AG10803 (cell line): Measurements from ENCODE around the gene ADGRV1.

Experiments used
- DNase-seq: peaks from one replicate; pipeline ENCODE4 v3.0.0; 2010; ENCODE audit warnings: low read depth
- H3K4me3 ChIP-seq: 2 replicates; pipeline ENCODE4 v1.5.1; 2011; ENCODE audit warnings: mild to moderate bottlenecking, low read length, control low read depth
- CTCF ChIP-seq: conservative IDR thresholded peaks from 2 replicates; pipeline ENCODE4 v1.5.1; 2011; ENCODE audit warnings: mild to moderate bottlenecking, low read length, control low read depth, inconsistent platforms

Gene ADGRV1

DNA sequence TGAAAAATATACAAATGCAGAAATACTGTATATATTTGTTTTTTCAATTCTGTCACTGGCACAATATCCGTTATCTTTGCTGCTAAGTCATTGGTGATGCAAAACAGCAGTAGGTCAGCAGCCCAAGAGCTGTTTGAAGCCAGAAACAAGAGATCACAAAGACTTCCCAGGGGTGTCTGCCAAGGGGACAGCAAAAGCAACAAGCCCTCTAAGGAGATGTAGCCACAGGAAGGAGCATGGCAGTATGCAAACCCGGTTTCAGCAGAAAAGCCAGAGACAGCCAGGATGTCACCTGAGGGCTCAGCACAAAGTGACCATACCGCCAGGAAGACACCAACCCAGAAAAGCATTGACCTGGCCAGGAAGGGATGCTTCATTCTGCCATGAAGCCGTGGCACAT is 583.0 kb downstream of the ADGRV1 start:
- DNase-seq, result no peak
- TF ChIP-seq CTCF, result no peak
- no peak overlapping the region for H3K4me3 ChIP-seq

GRCh38 chr5:91142386-91142785 is 583.8 kb downstream of the ADGRV1 start:
- no peak for TF ChIP-seq CTCF
- no peak for DNase-seq
- no peak overlapping the region for H3K4me3 ChIP-seq

DNA sequence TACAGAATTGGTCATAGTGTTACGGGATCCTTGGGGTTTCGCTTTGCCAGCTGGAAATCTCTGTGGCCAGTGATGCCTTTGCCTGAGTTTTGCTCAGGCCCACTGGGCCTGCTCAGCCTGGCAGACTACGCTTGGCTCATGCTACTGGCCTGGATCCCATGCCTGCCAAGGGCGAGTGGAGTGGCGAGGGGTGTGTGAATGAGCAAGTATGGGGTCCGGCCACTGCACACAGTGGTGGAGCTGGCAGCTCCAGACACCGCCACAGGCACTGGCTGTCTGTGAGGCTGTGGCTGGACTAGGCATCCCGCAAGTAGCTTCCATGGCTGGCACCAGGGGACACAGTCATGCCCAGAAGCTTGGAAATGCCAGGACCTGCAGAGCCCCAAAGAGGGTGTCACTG is 584.2 kb downstream of the ADGRV1 start:
- no peak overlapping the region for H3K4me3 ChIP-seq
- no peak for DNase-seq
- TF ChIP-seq CTCF, result no peak

DNA sequence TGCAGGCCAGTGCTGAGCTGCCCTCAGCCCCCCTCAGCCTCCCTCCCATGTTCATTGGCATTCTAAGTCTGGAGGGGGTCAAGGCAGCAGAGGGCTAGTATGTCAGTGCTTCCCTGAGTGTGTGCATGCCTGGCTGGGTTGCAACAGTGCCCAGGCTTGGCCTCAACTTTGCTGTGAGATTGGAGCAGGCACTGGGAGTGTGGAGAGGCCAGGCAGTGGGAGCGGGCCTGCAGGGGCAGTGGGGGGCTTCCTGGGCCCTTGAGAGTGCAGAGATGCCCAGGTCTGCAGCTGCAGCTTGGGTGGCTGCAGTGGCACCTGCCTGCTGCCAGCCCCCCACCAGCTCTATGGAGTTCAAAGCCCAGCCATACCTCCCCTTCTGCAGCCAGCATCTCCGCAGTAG is 585.2 kb downstream of the ADGRV1 start:
- no peak overlapping the region for H3K4me3 ChIP-seq
- TF ChIP-seq CTCF, result no peak
- DNase-seq, result no peak

DNA sequence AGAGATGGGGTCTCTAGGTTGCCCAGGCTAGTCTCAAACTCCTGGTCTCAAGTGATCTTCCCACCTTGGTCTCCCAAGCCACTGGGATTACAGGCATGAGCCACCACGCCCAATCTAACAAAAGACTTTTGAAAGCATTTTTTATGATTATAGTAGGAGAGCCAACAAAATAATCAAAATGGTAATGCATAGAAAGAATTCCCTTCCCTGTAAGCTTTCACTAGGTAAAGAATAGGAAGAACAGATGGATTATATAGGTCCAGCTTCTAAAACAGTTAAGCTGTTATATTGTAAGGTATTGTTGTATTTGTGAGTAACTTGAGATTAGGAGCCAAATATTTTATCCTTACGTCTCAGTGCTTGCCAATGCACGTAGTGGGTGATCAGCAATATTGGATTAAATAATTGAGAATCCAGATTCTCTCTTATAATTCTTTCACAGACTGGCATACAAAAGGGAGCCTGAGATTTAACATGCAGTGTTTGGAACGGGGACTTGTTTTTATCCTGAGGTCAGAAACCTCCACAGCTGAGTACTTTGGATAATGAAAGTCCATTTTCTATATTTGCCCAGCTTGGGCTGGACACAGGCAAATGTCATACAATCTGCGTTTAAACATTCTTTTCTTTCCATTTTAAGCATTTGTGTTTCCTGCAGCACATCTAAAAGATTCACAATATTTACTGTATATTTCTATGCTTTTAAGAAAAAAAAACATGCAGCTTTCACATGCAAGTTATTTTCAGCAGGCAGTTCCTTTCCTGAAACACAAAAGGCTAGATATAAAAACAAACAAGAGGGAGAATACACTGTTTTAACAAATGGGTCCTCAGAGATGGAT is 586.1 kb downstream of the ADGRV1 start:
- no peak overlapping the region for H3K4me3 ChIP-seq
- TF ChIP-seq CTCF, result no peak
- no peak for DNase-seq

- no peak overlapping the region for H3K4me3 ChIP-seq
- DNase-seq, result peak; percentile 52
- TF ChIP-seq CTCF, result no peak
Measured at GRCh38 chr5:91145333-91145620, 586.7 kb downstream of the ADGRV1 start.

DNA sequence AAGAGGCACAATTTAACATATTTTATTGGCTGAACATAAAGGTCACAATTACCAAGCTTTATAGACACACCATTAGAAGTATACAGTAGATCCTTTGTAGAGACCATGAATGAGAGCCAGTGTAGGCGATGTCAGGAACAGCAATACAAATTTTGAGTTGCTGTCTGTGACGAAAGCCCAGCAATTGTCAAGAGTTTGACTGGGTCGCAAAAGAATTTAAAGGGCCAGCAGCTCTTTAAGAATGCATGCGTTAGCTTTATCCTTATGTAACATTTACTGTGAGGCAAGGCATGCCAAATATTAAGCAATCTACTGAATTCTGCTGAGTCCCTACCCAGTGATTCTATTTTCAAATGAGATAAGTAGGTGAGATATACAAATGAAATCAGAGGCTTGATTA is 587.6 kb downstream of the ADGRV1 start:
- no peak for TF ChIP-seq CTCF
- H3K4me3 ChIP-seq, result no peak overlapping the region
- DNase-seq, result no peak
